ENCODE data around the gene PLEKHM3. TPM values are rescaled to one million over a fixed set of nuclear protein-coding genes. Genes with fewer than 3 reads are reported as not detected.

PLEKHM3 gene
- total and polyA plus RNA-seq, 2 of the 13 experiments (the other 11 are each of a cell fraction or from before 2014, with no cell fraction given), result 4.5 to 4.7 TPM

DNA sequence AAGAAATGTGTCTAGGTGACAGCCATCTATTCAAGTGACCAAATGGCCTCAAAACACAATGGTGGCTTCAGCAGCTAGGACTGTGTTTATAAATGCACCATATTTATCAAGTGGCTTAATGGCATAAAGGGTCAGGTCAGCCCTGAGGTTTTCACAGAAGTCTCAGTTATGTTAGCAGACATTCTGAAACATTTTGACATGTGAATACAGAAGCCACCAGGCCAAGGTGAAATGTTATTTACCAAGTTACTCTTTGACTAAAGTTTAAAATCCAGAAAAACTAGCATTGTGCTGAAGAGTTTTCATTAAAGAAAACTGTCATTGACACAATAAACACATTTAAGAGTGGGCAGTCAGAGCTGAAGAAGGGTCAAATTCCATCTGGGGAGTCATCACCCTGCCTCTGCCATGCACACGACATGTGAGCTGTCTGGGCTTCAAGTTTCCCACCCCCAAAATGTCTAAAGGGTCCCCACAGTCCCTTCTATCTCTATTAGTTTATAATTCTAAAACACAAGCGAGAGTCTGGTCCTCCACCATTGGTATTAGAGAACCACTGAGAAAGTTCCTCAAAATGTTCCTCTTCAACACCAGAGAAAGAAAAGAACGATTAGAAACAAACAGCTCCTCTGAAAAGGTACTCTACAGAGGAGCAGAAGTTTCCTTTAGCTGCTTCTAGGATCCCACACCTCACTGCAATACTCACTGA, 178.1 kb downstream of the PLEKHM3 start (continued):
- TF ChIP-seq, protein P1, sequence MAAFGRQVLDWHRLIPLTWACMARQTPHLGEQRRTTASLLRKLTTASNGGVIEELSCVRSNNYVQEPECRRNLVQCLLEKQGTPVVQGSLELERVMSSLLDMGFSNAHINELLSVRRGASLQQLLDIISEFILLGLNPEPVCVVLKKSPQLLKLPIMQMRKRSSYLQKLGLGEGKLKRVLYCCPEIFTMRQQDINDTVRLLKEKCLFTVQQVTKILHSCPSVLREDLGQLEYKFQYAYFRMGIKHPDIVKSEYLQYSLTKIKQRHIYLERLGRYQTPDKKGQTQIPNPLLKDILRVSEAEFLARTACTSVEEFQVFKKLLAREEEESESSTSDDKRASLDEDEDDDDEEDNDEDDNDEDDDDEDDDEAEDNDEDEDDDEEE (CRISPR knock-in tag; IDR thresholded peaks at IDR 0.05), result no peak
- TF ChIP-seq, protein P2, sequence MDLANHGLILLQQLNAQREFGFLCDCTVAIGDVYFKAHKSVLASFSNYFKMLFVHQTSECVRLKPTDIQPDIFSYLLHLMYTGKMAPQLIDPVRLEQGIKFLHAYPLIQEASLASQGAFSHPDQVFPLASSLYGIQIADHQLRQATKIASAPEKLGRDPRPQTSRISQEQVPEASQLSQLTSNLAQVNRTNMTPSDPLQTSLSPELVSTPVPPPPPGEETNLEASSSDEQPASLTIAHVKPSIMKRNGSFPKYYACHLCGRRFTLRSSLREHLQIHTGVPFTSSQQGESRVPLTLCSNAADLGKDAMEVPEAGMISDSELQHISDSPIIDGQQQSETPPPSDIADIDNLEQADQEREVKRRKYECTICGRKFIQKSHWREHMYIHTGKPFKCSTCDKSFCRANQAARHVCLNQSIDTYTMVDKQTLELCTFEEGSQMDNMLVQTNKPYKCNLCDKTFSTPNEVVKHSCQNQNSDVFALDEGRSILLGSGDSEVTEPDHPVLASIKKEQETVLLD (CRISPR knock-in tag; IDR thresholded peaks at IDR 0.05; ENCODE audit: low read depth), result no peak
- TF ChIP-seq MTA1 (CRISPR knock-in tag; IDR thresholded peaks at IDR 0.05; ENCODE audit: borderline replicate concordance), result no peak
- no peak for TF ChIP-seq GLI4 (CRISPR knock-in tag; IDR thresholded peaks at IDR 0.05; ENCODE audit: borderline replicate concordance)
- TF ChIP-seq SRSF9 (IDR thresholded peaks at IDR 0.05; ENCODE audit: borderline replicate concordance, insufficient read depth, low read depth, low read length, poor library complexity, severe bottlenecking), result no peak
- TF ChIP-seq, protein P3, sequence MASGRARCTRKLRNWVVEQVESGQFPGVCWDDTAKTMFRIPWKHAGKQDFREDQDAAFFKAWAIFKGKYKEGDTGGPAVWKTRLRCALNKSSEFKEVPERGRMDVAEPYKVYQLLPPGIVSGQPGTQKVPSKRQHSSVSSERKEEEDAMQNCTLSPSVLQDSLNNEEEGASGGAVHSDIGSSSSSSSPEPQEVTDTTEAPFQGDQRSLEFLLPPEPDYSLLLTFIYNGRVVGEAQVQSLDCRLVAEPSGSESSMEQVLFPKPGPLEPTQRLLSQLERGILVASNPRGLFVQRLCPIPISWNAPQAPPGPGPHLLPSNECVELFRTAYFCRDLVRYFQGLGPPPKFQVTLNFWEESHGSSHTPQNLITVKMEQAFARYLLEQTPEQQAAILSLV (CRISPR knock-in tag; IDR thresholded peaks at IDR 0.05; ENCODE audit: borderline replicate concordance), result no peak
- TF ChIP-seq, protein P4, sequence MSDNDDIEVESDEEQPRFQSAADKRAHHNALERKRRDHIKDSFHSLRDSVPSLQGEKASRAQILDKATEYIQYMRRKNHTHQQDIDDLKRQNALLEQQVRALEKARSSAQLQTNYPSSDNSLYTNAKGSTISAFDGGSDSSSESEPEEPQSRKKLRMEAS (IDR thresholded peaks at IDR 0.05), result peak; percentile 55
- TF ChIP-seq MXI1 (IDR thresholded peaks at IDR 0.05; ENCODE audit: borderline replicate concordance, low read depth, low read length), result peak; percentile 31; the same call in 1 of the 3 replicates
- no peak for TF ChIP-seq ZNF773 (CRISPR knock-in tag; IDR thresholded peaks at IDR 0.05; ENCODE audit: borderline replicate concordance)
- no peak for TF ChIP-seq ETV6 (CRISPR knock-in tag; conservative IDR thresholded peaks at IDR 0.05)
- TF ChIP-seq, protein P5, sequence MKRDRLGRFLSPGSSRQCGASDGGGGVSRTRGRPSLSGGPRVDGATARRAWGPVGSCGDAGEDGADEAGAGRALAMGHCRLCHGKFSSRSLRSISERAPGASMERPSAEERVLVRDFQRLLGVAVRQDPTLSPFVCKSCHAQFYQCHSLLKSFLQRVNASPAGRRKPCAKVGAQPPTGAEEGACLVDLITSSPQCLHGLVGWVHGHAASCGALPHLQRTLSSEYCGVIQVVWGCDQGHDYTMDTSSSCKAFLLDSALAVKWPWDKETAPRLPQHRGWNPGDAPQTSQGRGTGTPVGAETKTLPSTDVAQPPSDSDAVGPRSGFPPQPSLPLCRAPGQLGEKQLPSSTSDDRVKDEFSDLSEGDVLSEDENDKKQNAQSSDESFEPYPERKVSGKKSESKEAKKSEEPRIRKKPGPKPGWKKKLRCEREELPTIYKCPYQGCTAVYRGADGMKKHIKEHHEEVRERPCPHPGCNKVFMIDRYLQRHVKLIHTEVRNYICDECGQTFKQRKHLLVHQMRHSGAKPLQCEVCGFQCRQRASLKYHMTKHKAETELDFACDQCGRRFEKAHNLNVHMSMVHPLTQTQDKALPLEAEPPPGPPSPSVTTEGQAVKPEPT (CRISPR knock-in tag; IDR thresholded peaks at IDR 0.05; ENCODE audit: low read depth), result no peak
- peak; percentile 75; the same call in 1 of the 2 replicates for TF ChIP-seq YEATS4 (CRISPR knock-in tag; IDR thresholded peaks at IDR 0.05; ENCODE audit: borderline replicate concordance)
- no peak for TF ChIP-seq ZNF34 (CRISPR knock-in tag; IDR thresholded peaks at IDR 0.05; ENCODE audit: borderline replicate concordance)
- TF ChIP-seq PHB2 (IDR thresholded peaks at IDR 0.05; ENCODE audit: partially characterized antibody), result no peak
- peak; percentile 80; the same call in 1 of the 2 replicates for TF ChIP-seq ISX (CRISPR knock-in tag; conservative IDR thresholded peaks at IDR 0.05)
- TF ChIP-seq MAFF (IDR thresholded peaks at IDR 0.05; ENCODE audit: low read depth, low read length), result no peak
- no peak for TF ChIP-seq GTF3A (CRISPR knock-in tag; conservative IDR thresholded peaks at IDR 0.05)
- TF ChIP-seq ZSCAN12 (CRISPR knock-in tag; IDR thresholded peaks at IDR 0.05), result no peak; the same call in 1 of the 2 replicates
- no peak for TF ChIP-seq ZNF282 (IDR thresholded peaks at IDR 0.05; ENCODE audit: partially characterized antibody)
- TF ChIP-seq HMG20B (CRISPR knock-in tag; conservative IDR thresholded peaks at IDR 0.05), result peak; percentile 75; the same call in 1 of the 2 replicates
- TF ChIP-seq, protein P6, sequence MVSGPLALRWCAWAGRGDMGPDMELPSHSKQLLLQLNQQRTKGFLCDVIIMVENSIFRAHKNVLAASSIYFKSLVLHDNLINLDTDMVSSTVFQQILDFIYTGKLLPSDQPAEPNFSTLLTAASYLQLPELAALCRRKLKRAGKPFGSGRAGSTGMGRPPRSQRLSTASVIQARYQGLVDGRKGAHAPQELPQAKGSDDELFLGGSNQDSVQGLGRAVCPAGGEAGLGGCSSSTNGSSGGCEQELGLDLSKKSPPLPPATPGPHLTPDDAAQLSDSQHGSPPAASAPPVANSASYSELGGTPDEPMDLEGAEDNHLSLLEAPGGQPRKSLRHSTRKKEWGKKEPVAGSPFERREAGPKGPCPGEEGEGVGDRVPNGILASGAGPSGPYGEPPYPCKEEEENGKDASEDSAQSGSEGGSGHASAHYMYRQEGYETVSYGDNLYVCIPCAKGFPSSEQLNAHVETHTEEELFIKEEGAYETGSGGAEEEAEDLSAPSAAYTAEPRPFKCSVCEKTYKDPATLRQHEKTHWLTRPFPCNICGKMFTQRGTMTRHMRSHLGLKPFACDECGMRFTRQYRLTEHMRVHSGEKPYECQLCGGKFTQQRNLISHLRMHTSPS (CRISPR knock-in tag; IDR thresholded peaks at IDR 0.05; ENCODE audit: low read depth), result no peak

Data from HepG2 (cell line).